ENCODE data around the gene CACNA1G.

The CACNA1G gene

DNA sequence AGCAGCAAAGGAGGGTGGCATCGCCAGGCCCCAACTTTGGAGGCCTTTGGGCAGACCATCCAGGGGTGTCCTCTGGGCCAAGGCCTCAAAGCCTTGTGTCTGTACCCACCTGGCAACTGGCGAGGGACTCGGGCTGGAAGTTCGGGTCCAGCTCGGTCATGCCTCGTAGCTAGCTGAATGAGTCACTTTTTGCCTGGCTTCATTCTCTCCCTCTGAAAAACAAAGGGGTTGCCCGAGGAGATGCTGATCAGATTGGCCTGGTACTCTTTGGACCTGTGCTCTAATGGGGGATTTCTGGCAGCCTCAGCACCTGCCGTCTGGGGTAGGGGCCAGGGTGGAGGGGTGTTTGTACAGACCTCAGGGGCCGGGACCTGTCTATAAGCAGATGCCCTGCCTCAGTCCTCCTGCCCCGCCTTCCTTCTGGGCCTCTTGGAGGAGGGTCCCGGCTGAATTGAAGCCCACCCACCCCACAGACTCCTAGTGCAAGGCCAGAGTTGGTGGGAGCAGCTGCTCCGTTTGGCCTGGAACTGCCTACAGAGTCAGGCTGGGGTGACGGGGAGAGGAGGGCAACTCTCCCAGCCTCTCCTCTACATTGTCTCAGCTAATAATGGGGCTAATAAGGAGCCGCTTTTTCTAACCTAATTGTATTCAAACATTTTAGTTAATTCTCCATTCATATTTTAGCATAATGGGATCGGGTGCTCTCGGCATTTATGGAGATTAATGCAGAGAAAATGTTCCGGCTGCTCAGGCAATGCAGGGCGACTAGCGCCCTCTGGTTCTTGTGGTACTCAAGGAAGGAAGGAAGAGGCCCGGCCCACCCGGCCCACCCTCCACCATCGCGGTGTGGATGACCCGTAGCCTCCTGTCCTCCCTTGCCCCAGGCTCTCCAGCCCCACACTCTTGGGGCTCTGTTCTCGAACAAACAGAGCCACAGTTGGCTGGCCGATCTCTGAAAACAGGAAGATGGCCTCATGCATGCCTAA, 52.8 kb downstream of the CACNA1G start:
- DNase-seq (ENCODE audit: low read depth) = no peak

DNA sequence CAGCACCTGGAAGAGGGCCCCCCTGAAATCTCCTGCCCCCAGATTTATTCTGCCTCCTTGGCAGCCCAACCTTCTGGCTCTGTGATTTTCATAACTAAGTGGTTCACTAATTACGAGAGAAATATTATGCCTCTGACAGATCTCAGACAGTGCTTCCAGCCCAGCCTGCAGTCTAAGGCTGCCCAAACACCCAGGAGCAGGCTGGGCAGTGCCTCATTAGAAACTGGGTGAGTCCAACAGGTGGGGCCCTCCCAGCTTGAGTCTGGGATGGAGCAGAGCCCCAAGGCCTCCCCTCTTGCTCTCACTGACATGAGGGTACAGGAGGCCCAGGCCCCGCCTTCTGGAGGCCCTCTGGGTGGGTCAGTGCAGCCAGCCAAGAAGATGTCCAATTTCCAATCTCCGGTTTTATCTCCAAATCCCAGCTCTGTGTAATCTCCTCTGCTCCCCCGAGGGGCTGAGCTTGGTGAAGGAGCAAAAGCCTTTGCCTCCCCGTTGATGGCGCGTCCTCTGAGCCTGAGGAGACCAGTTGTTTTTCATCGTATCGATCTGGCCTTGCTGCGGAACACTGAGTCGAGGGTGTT, 54.0 kb downstream of the CACNA1G start:
- DNase-seq (ENCODE audit: low read depth) = no peak

DNA sequence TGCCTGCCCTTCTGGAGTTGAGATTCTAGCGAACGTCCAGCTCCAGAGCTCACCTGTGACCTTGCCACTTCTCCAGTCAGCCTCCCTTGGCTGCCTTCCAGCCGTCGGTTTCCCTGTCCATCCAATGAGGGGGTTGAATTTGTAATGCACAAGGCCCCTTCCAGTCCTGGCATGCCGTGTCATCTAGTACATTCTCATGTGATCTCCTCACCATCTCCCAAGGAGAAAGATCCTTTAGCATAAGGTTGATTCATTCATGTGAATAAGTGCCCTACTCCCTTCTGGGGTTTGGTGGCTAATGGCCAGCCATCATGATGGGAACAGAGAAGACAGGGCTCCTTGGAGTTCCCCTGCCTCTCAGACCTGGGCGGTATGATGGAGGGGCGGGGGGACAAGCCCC, 55.3 kb downstream of the CACNA1G start:
- no peak for DNase-seq (ENCODE audit: low read depth)

DNA sequence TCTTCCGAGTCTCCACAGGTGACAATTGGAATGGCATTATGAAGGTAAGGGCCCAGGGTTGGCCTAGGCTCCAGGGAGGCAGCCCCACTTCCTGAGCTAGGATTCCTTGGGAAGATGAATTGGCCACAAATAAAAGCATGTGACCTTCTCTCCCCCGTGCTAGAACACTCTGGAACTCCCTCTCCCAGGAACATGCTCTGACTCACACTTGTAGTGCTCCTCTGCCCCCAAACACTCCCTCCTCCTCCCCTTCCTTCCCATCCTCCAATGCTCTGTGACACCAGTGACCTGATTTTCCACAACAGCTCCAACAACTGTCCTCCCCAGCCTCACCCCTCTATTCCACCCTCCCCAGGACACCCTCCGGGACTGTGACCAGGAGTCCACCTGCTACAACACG, 57.8 kb downstream of the CACNA1G start:
- DNase-seq (ENCODE audit: low read depth) = no peak

DNA sequence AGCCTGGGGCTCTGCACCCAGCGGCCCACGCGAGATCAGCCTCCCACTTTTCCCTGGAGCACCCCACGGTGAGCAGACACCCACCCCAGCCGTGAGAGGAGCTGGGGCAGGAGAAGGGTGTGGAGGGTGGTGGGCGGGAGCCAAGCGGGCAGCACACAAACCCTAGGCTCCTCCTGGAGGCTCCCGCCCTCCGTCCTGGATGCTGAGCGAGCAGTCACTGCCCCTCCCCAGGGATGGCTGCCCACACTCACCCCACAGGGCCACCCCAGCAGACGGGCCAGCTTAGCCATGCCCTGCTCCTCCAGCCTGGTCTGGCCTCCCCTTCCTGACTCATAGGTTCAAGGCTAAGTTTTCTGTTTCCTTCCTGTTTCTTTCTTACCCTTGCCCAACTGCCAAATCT, 58.4 kb downstream of the CACNA1G start:
- DNase-seq (ENCODE audit: low read depth) = no peak

DNA sequence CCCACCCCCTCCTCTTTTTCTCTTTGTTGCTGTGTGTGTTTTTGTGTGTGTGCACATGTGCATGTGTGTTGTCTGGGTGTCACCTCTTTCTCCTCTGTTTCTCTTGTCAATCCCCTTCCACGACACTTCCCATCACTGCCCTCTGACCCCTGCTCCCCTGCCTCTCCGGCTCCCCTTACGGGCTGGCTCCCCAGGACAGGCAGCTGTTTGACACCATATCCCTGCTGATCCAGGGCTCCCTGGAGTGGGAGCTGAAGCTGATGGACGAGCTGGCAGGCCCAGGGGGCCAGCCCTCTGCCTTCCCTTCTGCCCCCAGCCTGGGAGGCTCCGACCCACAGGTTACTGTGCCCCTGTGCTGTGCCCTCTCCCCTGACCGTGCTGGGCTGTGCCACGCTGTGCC, 59.0 kb downstream of the CACNA1G start:
- no peak for DNase-seq (ENCODE audit: low read depth)

DNA sequence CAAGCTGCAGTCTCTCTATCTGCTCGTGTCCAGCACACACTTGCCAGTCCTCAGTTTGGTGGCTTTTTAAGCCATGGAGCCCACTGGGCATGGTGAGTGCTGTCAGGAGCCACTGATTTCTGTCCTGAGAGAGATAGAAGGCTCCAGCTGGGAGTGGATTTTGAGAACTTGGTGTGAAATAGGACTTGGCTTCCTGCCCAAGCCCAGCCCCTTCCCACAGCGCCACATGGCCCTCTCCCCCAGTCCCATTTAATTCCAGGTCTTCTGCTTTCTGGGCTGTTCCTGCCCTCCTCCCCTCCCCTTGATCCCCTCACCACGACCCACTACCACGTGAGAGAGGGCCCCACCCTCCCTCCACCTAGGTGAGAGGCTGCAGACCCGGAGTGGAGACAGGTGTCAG, 59.7 kb downstream of the CACNA1G start:
- no peak for DNase-seq (ENCODE audit: low read depth)

DNA sequence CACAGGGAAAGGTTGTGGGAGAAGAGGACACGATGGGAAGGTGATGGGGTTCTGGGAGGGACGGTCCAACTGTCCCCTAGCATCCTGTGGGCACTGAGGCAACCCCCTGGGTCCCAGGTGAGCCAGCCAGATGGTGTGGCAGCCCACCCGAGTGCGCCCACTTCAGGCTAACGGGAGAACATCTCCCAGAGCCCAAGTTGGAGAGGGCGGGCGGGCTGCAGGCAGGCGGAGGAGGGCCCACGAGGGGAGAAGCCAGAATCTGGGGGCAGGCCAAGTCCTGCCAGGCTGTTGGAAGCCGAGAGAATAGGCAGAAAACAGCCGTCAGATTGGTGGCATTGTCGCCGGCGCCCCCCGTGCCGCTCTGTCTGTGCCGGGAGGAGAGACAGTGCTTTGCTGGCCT, 60.3 kb downstream of the CACNA1G start:
- no peak for DNase-seq (ENCODE audit: low read depth)

DNA sequence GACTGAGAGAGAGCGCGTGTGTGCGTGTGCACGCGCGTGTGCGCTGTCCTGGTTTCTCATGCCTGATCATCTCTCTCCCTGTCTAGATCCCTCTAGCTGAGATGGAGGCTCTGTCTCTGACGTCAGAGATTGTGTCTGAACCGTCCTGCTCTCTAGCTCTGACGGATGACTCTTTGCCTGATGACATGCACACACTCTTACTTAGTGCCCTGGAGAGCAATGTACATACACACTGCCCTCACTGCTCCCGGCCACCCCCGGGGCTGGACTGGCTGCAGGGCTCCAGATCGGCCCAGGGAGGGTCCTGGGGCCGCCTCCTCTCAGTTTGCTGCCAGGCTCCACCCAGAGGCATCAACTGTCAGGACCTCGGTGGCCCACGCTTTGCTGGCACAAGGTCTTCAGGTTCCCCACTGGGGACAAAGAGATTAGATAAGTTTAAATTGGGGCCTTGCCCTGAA, 61.1 kb downstream of the CACNA1G start:
- no peak for DNase-seq (ENCODE audit: low read depth)

DNA sequence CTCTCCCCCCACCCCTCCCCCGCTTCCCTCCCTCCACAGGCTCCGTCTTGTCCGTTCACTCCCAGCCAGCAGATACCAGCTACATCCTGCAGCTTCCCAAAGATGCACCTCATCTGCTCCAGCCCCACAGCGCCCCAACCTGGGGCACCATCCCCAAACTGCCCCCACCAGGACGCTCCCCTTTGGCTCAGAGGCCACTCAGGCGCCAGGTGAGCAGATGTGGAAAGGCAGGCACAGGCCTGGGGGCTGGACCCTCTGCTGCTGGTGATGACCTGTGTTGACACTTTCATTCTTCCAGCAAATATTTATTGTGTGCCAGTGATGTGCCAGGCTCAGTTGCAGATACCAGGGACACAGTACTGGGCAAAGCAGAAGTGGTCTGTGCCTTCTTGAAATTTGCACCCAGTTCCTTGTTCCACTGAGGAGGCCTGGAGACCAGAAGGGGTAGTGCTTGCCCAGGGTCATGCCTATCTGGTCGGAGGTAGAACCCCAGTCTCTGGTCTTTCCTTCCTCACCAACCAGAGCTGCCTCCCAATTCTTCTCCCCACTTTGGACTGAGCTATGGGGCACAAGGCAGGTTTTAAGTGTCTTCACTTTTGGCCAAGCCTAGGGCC, 63.9 kb downstream of the CACNA1G start:
- no peak for DNase-seq (ENCODE audit: low read depth)

DNA sequence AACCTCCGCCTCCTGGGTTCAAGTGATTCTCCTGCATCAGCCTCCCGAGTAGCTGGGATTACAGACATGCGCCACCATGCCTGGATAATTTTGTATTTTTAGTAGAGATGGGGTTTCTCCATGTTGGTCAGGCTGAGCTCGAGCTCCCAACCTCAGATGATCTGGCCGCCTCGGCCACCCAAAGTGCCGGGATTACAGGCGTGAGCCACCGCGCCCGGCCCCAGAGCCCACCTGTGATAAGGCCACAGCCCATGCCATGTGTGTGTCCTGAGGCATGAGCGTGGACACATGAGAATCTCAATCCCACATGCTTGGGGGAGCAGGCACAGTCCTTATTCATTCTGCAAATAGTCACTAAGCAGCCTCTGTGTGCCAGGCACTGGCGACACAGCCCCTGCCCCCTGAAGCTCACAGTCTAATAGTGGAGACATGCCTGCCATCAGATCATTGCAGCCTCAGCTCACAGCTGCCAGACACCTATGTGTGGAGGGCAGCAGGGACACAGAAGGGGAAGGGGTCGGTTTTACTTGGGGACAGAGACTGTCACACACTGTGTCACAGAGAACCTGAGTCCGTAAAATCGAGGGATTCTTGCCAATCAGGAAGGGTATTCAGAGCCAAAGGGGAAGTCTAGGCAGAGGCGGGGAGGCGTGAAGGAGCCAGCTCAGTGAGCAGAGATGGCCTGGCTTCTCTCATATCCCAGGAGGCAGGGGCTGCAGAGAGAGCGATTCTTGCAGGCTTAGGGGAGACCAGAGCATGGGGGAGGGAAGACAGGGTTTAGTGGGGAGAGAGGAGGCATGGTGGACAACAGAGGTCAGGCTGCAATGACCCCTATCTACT, 64.7 kb downstream of the CACNA1G start:
- DNase-seq (ENCODE audit: low read depth) = no peak

DNA sequence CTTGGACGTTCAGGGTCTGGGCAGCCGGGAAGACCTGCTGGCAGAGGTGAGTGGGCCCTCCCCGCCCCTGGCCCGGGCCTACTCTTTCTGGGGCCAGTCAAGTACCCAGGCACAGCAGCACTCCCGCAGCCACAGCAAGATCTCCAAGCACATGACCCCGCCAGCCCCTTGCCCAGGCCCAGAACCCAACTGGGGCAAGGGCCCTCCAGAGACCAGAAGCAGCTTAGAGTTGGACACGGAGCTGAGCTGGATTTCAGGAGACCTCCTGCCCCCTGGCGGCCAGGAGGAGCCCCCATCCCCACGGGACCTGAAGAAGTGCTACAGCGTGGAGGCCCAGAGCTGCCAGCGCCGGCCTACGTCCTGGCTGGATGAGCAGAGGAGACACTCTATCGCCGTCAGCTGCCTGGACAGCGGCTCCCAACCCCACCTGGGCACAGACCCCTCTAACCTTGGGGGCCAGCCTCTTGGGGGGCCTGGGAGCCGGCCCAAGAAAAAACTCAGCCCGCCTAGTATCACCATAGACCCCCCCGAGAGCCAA, 65.6 kb downstream of the CACNA1G start:
- DNase-seq (ENCODE audit: low read depth) = peak; percentile 71

DNA sequence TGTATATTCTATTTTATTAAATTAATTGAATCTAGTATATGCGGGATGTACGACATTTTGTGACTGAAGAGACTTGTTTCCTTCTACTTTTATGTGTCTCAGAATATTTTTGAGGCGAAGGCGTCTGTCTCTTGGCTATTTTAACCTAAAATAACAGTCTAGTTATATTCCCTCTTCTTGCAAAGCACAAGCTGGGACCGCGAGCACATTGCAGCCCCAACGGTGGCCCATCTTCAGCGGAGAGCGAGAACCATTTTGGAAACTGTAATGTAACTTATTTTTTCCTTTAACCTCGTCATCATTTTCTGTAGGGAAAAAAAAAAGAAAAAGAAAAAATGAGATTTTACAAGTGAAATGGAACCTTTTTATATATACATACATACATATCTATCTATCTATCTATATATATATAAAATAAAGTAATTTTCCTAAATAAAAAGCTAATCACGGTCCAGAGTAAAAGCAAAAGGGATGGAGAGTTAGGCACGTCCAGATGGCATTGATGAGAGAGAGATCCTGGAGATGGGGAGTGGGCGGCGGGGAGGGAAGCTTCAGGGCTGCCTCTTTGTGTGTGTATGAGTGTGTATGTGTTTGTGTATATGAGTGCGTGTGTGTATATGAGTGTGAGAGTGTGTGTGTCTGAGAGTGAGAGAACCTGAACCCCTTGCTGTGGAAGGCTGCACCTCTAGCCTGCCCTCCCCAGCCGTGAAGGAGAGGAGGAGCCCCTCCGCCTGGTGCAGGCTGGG, 66.7 kb downstream of the CACNA1G start:
- DNase-seq (ENCODE audit: low read depth) = no peak

DNA sequence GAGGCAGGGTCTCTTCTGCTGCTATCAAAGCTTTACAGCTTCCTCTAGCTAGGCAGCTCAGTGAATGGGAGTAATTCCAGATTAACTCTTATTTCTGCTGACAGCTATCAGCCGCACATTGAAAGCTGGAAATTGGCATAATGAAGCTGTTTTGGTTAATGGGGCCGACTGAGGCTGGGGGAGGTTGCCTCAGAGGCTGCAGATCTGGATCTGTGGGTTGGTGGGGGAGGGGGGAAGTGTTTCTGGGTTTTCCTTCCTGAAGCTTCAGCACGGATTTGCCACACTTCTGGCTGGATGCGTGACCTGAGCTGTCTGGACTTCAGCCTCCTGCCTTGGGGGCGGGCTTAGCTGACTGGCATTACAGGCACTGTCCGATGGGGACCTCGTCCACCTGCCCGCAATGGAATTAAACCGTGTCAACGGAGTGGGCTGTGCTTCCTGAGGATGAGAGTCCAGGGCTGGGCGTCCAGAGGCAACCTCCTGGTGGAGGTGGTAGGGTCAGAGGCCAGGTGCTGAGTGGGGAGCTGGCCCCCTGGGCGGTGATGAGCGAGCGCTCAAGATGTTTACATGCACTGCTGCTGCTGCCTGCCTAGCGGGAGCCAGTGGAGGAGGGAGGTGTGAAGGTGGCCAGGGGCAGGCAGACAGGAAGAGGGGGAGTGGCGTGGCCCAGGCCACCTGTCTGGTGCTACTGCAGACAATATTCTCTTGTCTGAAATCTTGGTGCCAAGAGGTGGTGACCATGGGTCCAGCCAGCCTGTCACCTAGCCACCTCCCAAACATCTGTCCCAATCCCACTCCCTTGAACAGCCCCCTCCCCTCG, 67.5 kb downstream of the CACNA1G start:
- DNase-seq (ENCODE audit: low read depth) = no peak

DNA sequence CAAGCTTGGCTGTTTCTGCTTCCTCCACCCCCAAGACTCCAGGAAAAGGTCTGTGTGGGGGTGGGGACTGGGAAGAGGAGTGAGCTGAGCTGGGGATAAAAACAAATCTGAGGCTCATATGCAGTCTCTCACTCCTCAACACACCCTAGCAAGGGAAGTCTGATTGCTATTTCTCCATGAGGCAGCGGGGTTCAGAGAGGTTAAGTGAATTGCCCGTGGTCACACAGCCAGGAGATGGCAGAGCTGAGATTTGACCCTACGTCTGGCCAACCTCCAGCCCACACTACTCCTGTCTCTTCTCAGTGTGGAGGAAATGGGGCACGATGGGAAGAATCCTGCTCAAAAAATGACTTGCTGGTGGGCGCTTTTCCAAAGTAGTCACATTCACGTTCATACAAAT, 69.4 kb downstream of the CACNA1G start:
- DNase-seq (ENCODE audit: low read depth) = no peak

DNA sequence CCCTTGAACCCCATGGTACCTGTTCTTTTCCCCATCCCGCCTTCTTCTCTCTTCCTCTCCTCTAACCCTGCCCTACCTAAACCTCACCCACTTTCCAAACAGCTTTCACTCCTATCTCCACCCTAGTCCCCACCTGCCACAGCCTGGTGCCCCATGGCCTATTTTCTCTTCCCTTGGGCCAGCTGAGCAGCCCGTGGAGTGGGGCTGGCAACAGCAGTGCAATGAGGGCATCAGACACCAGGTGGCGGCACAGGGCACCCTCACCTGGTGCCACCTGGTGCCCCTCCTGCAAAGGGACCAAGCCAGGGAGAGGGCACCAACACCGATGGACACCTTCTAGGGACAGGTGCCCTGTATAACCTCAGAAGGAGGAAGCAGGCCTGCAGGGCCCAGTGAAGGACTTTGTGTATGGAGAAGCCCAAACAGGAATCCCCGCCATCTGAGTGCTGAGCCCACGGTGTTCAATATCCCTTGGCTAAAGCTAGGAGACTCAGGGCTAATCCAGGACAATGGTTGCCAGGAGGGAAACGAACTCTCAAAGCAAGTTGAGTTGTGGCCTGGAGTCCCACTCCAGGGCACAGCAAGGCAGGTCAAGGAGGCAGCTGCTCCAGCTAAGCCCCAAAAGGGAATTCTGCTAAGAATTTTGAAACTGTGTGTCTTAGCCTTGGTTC, 70.1 kb downstream of the CACNA1G start:
- DNase-seq (ENCODE audit: low read depth) = no peak

DNA sequence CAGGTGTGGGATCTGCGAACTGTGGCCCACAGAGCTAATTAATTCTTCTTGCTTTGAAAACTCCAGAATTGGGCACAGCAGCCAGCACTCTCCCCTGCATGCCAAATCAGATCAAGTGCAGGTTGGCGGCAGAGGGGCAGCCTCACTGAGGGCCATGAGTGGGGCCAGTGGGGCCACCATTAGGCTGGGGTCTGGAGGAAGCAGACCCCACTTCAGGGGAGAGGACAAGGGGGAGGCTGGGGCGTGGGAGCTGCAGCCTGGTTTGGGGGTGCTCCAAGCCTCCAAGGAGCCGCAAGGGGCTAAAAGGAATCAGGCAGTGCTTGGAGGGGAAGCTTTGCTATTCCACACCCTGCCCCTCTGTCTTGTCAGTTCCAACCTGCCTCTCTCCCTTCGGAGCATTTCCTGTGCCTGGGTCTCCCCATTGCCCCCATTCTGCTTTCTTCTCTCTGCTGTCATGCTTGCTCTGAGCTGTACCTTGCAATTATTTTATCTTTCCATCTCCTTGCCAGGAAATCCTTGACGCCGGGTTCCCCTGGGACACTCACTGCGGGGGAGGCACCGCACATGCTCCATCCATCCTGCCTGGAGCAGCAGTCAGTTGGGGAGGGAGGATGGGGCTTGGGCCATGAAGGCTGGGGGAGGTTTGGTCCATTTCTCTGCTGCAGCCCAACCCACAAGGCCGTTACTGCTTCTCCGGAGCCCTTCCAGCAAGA, 70.8 kb downstream of the CACNA1G start:
- DNase-seq (ENCODE audit: low read depth) = no peak

DNA sequence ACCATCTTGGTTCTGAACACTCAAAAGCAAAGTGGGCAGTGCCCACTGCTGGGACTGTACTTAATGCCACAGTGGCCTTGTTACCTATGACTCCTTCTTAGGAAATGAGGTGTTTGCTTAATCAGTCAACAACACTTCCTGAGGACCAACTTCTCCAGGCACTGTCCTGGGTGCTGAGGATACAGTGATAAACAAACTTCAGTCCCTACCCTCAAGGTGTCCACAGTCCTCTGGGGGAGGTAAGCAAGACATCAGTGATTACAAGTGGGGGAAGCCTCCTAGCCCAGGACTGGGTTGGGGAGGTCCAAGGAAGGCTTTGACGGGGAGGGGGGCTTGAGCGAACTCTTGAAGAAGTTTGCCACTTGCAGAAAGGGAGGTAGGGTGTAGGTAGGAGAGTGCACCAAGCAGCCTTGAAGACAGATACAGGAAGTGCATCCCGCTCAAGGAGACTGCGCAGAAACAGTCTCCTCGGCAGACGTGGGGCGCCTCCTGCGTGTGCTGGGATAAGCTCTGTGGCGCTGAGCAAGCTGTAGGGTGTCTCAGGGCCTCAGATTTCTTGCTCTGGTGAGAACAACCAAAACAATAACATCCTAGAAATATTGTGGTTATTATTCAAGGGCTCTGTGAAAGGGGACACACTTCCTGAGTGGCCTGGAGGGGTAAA, 71.5 kb downstream of the CACNA1G start:
- DNase-seq (ENCODE audit: low read depth) = no peak
